PFSK-1 (cell line): ENCODE measurements around the gene ANTXR1.

Source experiments
- POLR2AphosphoS5 ChIP-seq: IDR thresholded peaks from 2 replicates; pipeline ENCODE4 v1.6.1; 2012; ENCODE audit warnings: low read depth, mild to moderate bottlenecking, control low read depth, low read length, moderate library complexity
- SIN3A ChIP-seq: IDR thresholded peaks from 2 replicates; pipeline ENCODE4 v1.6.1; 2012; ENCODE audit warnings: mild to moderate bottlenecking, low read length, moderate library complexity, borderline replicate concordance; ENCODE audit not compliant: insufficient read depth
- TAF1 ChIP-seq: IDR thresholded peaks from 2 replicates; pipeline ENCODE4 v1.6.1; 2012; ENCODE audit warnings: low read length, control low read depth, borderline replicate concordance; ENCODE audit not compliant: insufficient read depth
- TF ChIP-seq, protein P1 (sequence below), 2 experiments: IDR thresholded peaks; 2 replicates each; pipeline versions ENCODE4 v1.6.1 to v1.8.0; 2011 to 2012; ENCODE audit warnings: low read depth in 2 of 2, low read length in 2 of 2, control low read depth in 1 of 2, inconsistent platforms in 1 of 2, mild to moderate bottlenecking in 1 of 2, moderate library complexity in 1 of 2; ENCODE audit not compliant: insufficient read depth in 1 of 2

DNA sequence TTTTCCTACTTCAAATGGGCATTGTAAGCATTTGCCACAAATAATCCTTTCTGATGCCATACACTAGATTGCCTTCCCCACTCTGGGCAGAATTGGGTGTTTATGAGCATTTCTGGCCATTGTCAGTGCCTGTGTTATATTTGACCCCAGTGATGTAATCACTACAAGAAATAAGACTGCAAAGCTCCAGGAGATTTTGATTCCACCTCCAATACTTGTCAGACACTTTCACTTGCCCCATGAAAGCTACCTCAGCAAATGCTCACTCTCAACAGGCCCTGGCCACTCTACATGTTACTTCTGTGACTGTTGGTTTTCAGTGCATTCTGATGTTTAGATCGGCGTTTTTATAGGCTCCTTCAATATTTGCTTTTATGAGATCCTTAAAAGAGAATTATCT, 239.0 kb downstream of the ANTXR1 start:
- TF ChIP-seq POLR2AphosphoS5 (no peak), SIN3A (no peak), TAF1 (no peak)
- TF ChIP-seq, protein P1, sequence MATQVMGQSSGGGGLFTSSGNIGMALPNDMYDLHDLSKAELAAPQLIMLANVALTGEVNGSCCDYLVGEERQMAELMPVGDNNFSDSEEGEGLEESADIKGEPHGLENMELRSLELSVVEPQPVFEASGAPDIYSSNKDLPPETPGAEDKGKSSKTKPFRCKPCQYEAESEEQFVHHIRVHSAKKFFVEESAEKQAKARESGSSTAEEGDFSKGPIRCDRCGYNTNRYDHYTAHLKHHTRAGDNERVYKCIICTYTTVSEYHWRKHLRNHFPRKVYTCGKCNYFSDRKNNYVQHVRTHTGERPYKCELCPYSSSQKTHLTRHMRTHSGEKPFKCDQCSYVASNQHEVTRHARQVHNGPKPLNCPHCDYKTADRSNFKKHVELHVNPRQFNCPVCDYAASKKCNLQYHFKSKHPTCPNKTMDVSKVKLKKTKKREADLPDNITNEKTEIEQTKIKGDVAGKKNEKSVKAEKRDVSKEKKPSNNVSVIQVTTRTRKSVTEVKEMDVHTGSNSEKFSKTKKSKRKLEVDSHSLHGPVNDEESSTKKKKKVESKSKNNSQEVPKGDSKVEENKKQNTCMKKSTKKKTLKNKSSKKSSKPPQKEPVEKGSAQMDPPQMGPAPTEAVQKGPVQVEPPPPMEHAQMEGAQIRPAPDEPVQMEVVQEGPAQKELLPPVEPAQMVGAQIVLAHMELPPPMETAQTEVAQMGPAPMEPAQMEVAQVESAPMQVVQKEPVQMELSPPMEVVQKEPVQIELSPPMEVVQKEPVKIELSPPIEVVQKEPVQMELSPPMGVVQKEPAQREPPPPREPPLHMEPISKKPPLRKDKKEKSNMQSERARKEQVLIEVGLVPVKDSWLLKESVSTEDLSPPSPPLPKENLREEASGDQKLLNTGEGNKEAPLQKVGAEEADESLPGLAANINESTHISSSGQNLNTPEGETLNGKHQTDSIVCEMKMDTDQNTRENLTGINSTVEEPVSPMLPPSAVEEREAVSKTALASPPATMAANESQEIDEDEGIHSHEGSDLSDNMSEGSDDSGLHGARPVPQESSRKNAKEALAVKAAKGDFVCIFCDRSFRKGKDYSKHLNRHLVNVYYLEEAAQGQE (IDR thresholded peaks at IDR 0.05; ENCODE audit: insufficient read depth in 1 of 2, low read depth in 2 of 2, low read length in 2 of 2): no peak
